Loucy (cell line): ENCODE data around the gene APH1B.
"Not testable (repeated sequence)": the region's sequence is repeated elsewhere in the genome, so short reads cannot be mapped to it uniquely, and the experiment has no call there.

Experiments
- H2AFZ ChIP-seq: fragments of 200-600 bp; sonication (generic); 2 replicates; pipeline ENCODE4 v1.6.0; 2016; ENCODE audit warnings: antibody characterized with exemption, mild to moderate bottlenecking, low read length, moderate library complexity
- H3F3A ChIP-seq: fragments of 200-600 bp; 2 replicates; pipeline ENCODE4 v1.6.0; 2016; ENCODE audit warnings: antibody characterized with exemption, low read depth, mild to moderate bottlenecking
- H3K27me3 ChIP-seq: fragments of 200-600 bp; sonication (generic); 2 replicates; pipeline ENCODE4 v1.6.1; 2014; ENCODE audit warnings: low read length, mild to moderate bottlenecking; ENCODE audit not compliant: insufficient read depth, poor library complexity, severe bottlenecking
- H3K36me3 ChIP-seq: fragments of 200-600 bp; sonication (generic); 2 replicates; pipeline ENCODE4 v1.6.1; 2016; ENCODE audit warnings: low read length; ENCODE audit not compliant: insufficient read depth
- H3K4me1 ChIP-seq: fragments of 200-600 bp; sonication (generic); 2 replicates; pipeline ENCODE4 v1.5.1; 2014; ENCODE audit warnings: low read length, mild to moderate bottlenecking; ENCODE audit not compliant: insufficient read depth, poor library complexity, severe bottlenecking
- H3K4me2 ChIP-seq: fragments of 200-600 bp; sonication (generic); 2 replicates; pipeline ENCODE4 v1.6.0; 2014; ENCODE audit warnings: antibody characterized with exemption, low read length, low read depth, mild to moderate bottlenecking; ENCODE audit not compliant: poor library complexity, severe bottlenecking
- H3K4me3 ChIP-seq: fragments of 200-600 bp; sonication (generic); 2 replicates; pipeline ENCODE4 v1.5.1; 2014; ENCODE audit warnings: low read length, mild to moderate bottlenecking, mixed read lengths; ENCODE audit not compliant: poor library complexity, severe bottlenecking
- H3K79me2 ChIP-seq: fragments of 200-600 bp; sonication (generic); 2 replicates; pipeline ENCODE4 v1.6.1; 2014; ENCODE audit warnings: low read length; ENCODE audit not compliant: insufficient read depth
- H3K9ac ChIP-seq: fragments of 200-600 bp; sonication (generic); 2 replicates; pipeline ENCODE4 v1.6.0; 2014; ENCODE audit warnings: mild to moderate bottlenecking, low read depth, low read length, moderate library complexity; ENCODE audit not compliant: poor library complexity, severe bottlenecking
- H3K9me2 ChIP-seq: fragments of 200-600 bp; sonication (generic); replicated peaks from 2 replicates; pipeline ENCODE4 v1.6.1; 2016; ENCODE audit warnings: low read depth, low read length, mixed read lengths
- H3K9me3 ChIP-seq: fragments of 200-600 bp; sonication (generic); 2 replicates; pipeline ENCODE4 v1.6.1; 2014; ENCODE audit warnings: mild to moderate bottlenecking, antibody characterized with exemption, low read length, low read depth; ENCODE audit not compliant: insufficient read depth
- H4K20me1 ChIP-seq: fragments of 200-600 bp; sonication (generic); 2 replicates; pipeline ENCODE4 v1.6.0; 2014; ENCODE audit warnings: antibody characterized with exemption, low read length, mild to moderate bottlenecking; ENCODE audit not compliant: insufficient read depth, poor library complexity, severe bottlenecking
- EZH2phosphoT487 ChIP-seq: fragments of 200-600 bp; IDR thresholded peaks from 2 replicates; pipeline ENCODE4 v1.6.1; 2018; ENCODE audit warnings: antibody characterized with exemption, mild to moderate bottlenecking, moderate library complexity, borderline replicate concordance
- TF ChIP-seq, protein P1 (sequence below): fragments of 200-600 bp; sonication (generic); conservative IDR thresholded peaks from 2 replicates; pipeline ENCODE4 v1.5.1; 2014; ENCODE audit warnings: mild to moderate bottlenecking, antibody characterized with exemption, low read length

APH1B gene

DNA sequence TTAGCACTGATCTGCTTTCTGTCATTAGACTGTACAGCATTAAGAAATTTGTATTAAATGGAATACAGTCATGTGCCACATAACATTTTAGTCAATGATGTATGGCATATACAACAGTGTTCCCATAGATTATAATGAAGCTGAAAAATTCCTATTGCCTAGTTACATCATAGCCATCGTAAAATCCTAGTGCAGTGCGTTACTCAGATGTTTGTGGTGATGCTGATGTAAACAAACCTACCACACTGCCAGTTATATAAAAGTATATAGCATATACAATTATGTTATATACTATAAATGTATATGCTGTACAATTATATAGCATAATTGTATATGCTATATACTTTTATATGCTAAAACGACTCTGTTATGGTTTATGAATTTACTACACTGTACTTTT, 41.7 kb downstream of the APH1B start:
- H3K36me3 ChIP-seq: no peaks in the 10 kb centered on the region
- no peak for TF ChIP-seq EZH2phosphoT487
- TF ChIP-seq, protein P1, sequence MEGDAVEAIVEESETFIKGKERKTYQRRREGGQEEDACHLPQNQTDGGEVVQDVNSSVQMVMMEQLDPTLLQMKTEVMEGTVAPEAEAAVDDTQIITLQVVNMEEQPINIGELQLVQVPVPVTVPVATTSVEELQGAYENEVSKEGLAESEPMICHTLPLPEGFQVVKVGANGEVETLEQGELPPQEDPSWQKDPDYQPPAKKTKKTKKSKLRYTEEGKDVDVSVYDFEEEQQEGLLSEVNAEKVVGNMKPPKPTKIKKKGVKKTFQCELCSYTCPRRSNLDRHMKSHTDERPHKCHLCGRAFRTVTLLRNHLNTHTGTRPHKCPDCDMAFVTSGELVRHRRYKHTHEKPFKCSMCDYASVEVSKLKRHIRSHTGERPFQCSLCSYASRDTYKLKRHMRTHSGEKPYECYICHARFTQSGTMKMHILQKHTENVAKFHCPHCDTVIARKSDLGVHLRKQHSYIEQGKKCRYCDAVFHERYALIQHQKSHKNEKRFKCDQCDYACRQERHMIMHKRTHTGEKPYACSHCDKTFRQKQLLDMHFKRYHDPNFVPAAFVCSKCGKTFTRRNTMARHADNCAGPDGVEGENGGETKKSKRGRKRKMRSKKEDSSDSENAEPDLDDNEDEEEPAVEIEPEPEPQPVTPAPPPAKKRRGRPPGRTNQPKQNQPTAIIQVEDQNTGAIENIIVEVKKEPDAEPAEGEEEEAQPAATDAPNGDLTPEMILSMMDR: no peak
- no peaks in the 10 kb centered on the region for H3K27me3 ChIP-seq
- H3K9me2 ChIP-seq: no peaks in the 10 kb centered on the region
- H3K79me2 ChIP-seq: no peaks in the 10 kb centered on the region
- no peak overlapping the region for H3K9ac ChIP-seq
- H2AFZ ChIP-seq: no peak overlapping the region
- no peaks in the 10 kb centered on the region for H3K9me3 ChIP-seq
- no peaks in the 10 kb centered on the region for H4K20me1 ChIP-seq
- H3K4me3 ChIP-seq: no peak overlapping the region
- H3K4me1 ChIP-seq: no peaks in the 10 kb centered on the region
- H3K4me2 ChIP-seq: no peak overlapping the region
- H3F3A ChIP-seq: no peaks in the 10 kb centered on the region

DNA sequence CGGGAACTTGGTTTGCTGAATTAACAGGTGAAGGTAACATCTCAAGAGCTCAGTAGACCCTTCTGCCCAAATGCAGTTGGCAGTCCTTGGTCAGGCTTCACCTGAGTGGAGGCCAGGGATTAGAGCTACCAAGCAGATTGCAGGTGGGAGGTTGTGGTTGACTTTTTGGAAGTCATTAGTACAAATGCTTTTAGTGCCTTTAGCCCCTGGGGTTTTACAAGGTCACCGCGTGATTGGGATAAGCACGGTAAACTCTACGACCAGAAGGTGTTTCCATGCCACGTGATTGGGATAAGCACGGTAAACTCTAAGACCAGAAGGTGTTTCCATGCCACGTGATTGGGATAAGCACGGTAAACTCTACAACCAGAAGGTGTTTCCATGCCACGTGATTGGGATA, 43.0 kb downstream of the APH1B start:
- not testable (repeated sequence) for H3K4me3 ChIP-seq, H3K9ac ChIP-seq, H3K9me3 ChIP-seq, H3K79me2 ChIP-seq, H3K4me1 ChIP-seq, H3K36me3 ChIP-seq, H3K9me2 ChIP-seq, H3F3A ChIP-seq, H4K20me1 ChIP-seq, H3K4me2 ChIP-seq, H3K27me3 ChIP-seq, H2AFZ ChIP-seq

GRCh38 chr15:63320981-63321380, 43.6 kb downstream of the APH1B start:
- not testable (repeated sequence) for H2AFZ ChIP-seq, H3K27me3 ChIP-seq, H3K9ac ChIP-seq, H3K9me2 ChIP-seq, H3K4me1 ChIP-seq, H3K4me3 ChIP-seq, H3K4me2 ChIP-seq, H4K20me1 ChIP-seq, H3F3A ChIP-seq, H3K36me3 ChIP-seq, H3K9me3 ChIP-seq, H3K79me2 ChIP-seq

GRCh38 chr15:63321462-63321861, 44.1 kb downstream of the APH1B start:
- Histone ChIP-seq H3K9ac (no peak overlapping the region), H3K9me2 (no peaks in the 10 kb centered on the region), H3K79me2 (no peaks in the 10 kb centered on the region), H4K20me1 (no peaks in the 10 kb centered on the region), H3K4me3 (no peak overlapping the region), H3F3A (no peaks in the 10 kb centered on the region), H3K27me3 (no peaks in the 10 kb centered on the region), H3K9me3 (no peaks in the 10 kb centered on the region), H3K4me2 (no peak overlapping the region), H3K4me1 (no peaks in the 10 kb centered on the region), H2AFZ (no peak overlapping the region), H3K36me3 (no peaks in the 10 kb centered on the region)
- TF ChIP-seq EZH2phosphoT487: no peak
- TF ChIP-seq, protein P1: no peak
